T1000 (cell line): ENCODE measurements around the gene SIPA1L3.

Experiments used
- DNase-seq: peaks from one replicate; lab custom pipeline; 2025; ENCODE audit warnings: mixed read lengths; lab: John Stamatoyannopoulos, UW

Gene SIPA1L3

GRCh38 chr19:38193445-38193844 lies 286.4 kb downstream of the SIPA1L3 start:
- no peak for DNase-seq

DNA sequence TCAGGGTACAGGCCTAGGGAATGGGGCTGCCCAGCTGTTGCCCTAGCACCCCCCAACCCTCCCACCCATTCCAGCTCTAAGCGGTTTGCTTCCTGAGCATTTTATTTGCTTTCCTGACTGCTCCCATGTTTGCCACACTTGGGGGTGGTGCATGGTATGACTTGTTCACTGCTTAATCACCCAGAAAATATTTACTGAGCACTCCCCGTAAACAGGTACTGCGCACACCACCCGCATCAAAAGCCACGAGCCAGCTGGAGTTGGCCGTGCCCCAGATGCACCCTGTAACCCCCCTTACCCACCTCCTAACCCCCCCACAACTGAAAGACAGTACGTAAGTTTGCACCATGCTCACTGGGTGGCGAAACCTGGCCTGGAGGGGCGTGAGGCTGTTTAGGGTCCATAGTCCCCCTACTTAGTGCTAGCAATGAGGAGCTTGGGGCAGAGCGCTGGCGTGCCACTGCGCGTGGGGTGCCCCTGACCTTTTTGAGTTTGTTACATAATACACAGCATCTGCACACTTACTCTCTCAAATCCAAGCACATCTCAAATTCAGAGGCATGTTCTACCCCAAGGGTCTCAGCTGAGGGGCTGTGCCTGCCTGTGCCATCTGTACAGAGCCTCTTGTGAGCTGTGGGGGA lies 287.2 kb downstream of the SIPA1L3 start:
- DNase-seq = no peak

- DNase-seq = no peak
These were observed 288.2 kb downstream of the SIPA1L3 start for GRCh38 chr19:38195237-38195636.

DNA sequence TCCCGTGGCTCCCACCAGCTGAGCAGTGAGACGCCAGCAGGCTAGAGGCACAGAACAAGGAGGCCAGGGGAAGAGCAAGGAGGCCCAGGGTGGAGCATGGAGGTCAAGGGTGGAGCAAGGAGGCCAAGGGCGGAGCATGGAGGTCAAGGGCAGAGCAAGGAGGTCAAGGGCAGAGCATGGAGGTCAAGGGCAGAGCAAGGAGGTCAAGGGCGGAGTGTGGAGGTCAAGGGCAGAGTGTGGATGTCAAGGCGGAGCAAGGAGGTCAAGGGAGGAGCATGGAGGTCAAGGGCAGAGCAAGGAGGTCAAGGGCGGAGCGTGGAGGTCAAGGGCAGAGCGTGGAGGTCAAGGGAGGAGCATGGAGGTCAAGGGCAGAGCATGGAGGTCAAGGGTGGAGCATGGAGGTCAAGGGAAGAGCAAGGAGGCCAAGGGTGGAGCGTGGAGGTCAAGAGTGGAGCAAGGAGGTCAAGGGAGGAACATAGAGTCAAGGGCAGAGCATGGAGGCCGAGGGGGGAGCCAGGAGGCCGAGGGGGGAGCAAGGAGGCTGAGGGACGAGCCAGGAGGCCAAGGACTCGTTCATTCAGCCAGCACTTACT lies 289.3 kb downstream of the SIPA1L3 start:
- DNase-seq = no peak

- no peak for DNase-seq
These were observed 290.1 kb downstream of the SIPA1L3 start for GRCh38 chr19:38196948-38197656.

- DNase-seq = no peak
These were observed 291.1 kb downstream of the SIPA1L3 start for GRCh38 chr19:38197937-38198704.

- no peak for DNase-seq
These were observed 292.3 kb downstream of the SIPA1L3 start for GRCh38 chr19:38199340-38199739.

GRCh38 chr19:38201731-38202130 lies 294.7 kb downstream of the SIPA1L3 start:
- no peak for DNase-seq

GRCh38 chr19:38202504-38202903 lies 295.5 kb downstream of the SIPA1L3 start:
- no peak for DNase-seq

DNA sequence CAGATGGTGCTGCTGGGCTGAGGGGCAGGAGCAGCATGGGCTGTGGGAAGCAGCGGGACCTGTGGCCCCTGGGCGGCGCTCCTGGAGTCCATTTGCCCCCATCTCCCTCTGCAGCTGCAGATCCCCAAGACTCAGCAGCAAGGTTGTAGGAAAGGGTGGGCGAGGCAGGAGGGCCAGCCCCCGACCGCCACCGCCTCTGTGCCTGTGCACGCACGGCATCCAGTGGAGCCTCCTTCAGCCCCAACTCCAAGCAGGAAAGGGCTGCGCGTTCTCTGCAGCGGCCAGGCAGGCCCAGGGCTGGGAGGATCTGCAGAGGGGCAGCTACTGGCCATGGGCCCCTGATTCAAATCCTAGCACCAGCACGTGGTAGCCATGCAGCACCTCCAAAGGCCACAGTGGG lies 296.2 kb downstream of the SIPA1L3 start:
- DNase-seq = no peak

GRCh38 chr19:38204096-38204495 lies 297.1 kb downstream of the SIPA1L3 start:
- DNase-seq = no peak

GRCh38 chr19:38204728-38205127 lies 297.7 kb downstream of the SIPA1L3 start:
- no peak for DNase-seq

DNA sequence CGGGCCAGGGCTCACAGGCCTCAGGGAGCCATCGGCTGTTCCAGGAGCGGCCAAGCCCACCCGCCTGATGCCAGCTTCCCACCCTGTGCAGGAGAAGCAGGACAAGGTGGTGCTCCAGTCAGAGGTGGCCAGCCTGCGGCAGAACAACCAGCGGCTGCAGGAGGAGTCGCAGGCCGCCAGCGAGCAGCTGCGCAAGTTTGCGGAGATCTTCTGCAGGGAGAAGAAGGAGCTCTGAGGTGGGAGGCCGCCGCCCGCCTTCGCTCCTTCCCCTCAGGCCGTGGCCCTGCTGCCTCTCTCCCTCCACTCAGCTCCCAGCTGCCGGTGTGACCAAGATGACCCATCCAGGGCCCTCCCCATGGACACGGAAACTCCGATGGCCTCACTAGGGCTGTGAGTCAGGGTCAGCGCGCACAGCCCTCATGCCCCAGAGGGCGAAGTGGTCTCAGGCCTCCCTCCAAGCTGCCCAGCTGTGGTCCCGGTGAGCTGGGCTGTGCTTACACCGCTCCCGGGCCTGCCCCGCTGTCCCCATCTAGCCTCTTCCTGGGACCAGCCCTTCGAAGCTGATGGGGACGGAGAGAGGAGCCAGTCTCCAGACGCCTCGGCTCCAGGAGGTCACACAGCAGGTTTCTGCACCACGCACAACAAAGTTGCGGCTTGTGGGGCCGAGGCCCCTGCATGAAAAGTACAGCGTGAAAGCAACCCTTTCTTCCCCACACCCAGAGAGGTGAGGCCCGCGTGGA lies 299.2 kb downstream of the SIPA1L3 start:
- DNase-seq = no peak

DNA sequence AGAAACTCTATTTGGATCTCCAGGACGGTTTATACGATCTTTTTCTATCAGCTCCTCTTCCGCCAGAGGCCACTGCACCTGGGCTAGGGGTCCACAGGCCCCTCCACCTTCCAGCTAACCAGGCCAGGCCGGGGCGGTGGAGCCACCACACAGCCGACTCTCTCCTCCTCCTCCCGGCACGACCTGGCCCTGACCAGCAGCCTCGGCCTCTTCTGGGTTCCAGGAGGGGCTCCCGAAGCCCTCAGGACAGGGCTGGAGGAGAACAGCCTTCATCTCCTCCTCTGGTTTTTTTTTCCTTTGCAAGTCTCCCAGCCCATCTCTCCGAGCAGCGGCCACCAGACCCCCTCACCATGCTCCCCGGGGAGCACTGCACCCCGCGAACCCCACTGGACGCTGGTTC lies 299.9 kb downstream of the SIPA1L3 start:
- no peak for DNase-seq

- no peak for DNase-seq
These were observed 300.5 kb downstream of the SIPA1L3 start for GRCh38 chr19:38207543-38207942.

GRCh38 chr19:38208571-38208970 lies 301.6 kb downstream of the SIPA1L3 start:
- DNase-seq = no peak

DNA sequence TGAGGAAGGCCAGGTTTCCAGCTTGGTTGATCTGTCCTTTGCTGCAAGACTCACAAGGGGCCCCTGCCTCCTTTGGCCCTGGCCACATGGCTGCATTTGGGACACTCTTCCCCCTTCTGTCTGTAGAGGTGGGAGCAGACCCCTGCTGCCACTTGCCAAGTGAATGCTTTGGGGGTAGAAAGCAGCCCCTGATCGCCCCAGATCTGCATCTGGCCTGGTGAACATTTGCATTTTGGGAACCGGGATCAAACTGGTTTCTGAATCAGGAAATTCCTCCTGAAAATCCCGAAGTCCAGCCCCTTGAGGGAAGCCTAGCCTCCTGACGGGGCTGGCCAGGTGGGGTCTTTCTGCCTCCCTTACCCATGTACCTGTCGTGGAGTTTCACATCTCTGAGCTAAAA lies 302.1 kb downstream of the SIPA1L3 start:
- no peak for DNase-seq

DNA sequence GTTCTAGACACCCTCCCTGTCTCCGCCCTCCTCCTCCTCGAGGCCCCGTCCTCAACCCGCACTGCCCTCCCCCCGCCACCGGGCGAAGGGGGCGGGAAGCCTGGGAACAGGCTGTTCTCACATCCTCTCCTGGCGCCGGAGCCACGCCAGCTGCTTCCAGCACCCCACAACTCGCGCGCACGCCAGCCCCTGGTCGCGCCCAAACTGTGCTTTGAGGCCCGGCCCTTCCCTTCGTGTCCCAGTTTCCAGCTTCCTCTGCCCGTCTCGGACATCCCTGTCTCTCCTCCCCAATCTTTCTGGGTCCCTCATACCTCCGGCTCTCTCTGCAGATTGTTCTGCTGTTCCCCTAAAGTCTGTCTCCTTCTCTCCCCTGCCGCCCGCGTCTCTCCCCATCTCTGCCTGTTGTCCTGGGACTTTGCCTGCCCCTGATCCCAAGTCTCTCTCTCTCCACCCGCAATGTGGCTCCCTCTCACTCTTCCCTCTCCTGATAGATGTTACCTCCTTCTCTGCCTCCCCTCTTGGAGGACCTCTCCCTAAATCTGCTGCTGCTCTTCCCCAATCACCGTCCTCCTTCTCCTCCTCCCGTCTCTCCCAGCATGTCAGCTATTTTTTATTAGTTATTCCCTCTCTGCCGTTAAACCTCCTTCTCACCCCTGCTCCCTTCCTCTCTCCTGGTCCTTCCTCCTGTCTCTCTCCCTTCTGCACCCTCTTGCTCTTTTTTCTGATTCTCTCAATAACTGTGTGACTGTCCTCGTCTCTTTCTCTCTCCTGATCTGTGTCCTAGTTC lies 302.9 kb downstream of the SIPA1L3 start:
- no peak for DNase-seq

- DNase-seq = no peak
These were observed 303.5 kb downstream of the SIPA1L3 start for GRCh38 chr19:38210458-38210987.

DNA sequence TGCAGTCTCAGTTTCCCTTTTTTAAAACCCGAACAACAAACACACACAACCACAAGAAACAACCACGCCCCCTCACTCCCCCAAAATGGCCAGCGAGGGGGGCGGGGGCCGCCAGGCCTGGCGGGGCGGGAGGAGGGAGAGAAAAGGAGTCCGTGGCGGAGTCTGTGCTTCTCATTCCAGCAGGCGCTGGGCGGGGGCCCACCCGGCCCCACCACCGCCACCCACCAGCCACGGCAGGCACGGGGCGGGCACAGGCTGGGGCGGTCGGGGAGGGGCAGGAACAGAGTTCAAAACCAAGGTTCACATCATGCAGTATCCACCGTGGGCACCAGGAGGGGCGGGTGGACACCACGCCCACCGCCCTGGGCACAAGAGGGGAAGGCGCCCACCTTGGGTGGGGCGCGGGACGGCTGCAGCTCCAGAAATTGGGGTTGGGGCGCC lies 304.2 kb downstream of the SIPA1L3 start:
- no peak for DNase-seq

DNA sequence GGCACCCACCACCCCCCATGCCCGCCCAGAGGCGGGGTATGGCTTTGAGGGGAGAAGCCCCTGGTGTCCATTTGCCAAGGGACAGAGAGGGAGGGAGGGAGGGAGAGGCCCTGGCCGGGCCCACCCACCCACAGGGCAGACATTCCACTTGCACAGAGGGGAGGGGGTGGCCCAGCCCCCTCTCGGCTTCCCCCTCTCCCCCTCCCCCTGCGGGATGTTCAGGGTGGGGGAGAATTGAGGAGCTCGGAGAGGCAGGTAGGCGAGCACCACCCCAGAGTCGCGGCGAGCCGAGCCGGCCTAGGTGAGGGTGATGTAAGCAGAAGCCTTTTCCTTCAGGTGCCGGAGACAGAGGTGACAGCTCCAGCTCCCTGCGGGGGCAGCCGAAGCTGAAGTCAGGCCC lies 304.8 kb downstream of the SIPA1L3 start:
- no peak for DNase-seq
